HCT116 (cell line): Measurements from ENCODE around the gene TUT7. TPM values are rescaled to one million over a fixed set of nuclear protein-coding genes. Genes with fewer than 3 reads are reported as not detected.

ENCODE experiments used
- ATAC-seq: fragments of 200-7000 bp; cut with Tn5 transposase; 2 replicates; pipeline ENCODE4 v1.9.1; 2020; ENCODE audit warnings: mild to moderate bottlenecking, moderate library complexity
- BruUV-seq: library from RNA; stranded (reverse); fragments of 400-500 nt; replicated peaks from 2 replicates; lab custom pipeline; 2021; lab: Mats Ljungman, UMichigan
- CTCF ChIA-PET: fragments of 300-600 bp; sonication (Branson Sonifier 250); formaldehyde crosslinking; loops from one replicate; lab custom pipeline; 2021; ENCODE audit warnings: antibody characterized with exemption; lab: Charles Lee
- POLR2A ChIA-PET: fragments of 300-600, 350-600 bp; sonication (Branson Sonifier 250); formaldehyde crosslinking; loops from one replicate; lab custom pipeline; 2021; ENCODE audit warnings: antibody characterized with exemption; lab: Charles Lee
- RAD21 ChIA-PET, 2 experiments: fragments of 300-600 bp; sonication (Branson Sonifier 250); formaldehyde crosslinking; loops; one replicate each; lab custom pipeline; 2023; ENCODE audit warnings: low total read pairs in 2 of 2; ENCODE audit not compliant: uncharacterized antibody in 2 of 2, unreplicated experiment in 2 of 2, low non-redundant PET in 1 of 2; lab: Charles Lee
- DNase-seq: peaks from one replicate; pipeline ENCODE4 v3.0.0-alpha.2; 2010; ENCODE audit warnings: low read depth, low spot score
- H2AFZ ChIP-seq: fragments of 200-600 bp; shearing (Covaris generic), sonication (generic); 2 replicates; pipeline ENCODE4 v1.6.1; 2017; ENCODE audit warnings: low read depth, mixed run types, mixed read lengths, antibody characterized with exemption, low read length; ENCODE audit not compliant: poor library complexity, severe bottlenecking
- H3K27ac ChIP-seq: 2 replicates; pipeline ENCODE4 v1.5.1; 2012; ENCODE audit warnings: low read depth, low read length
- H3K27me3 ChIP-seq: fragments of 200-600 bp; sonication (generic); 2 replicates; pipeline ENCODE4 v1.6.1; 2016; ENCODE audit warnings: mixed run types, low read length, mixed read lengths; ENCODE audit not compliant: insufficient read depth
- H3K36me3 ChIP-seq, 2 experiments: fragments of 200-500 bp in 1 of 2; fragments of 200-600 bp in 1 of 2; sonication (Bioruptor generic) in 1 of 2; sonication (generic) in 1 of 2; 2 replicates each; pipeline versions ENCODE4 v1.5.1 to v1.6.1; 2014 to 2016; ENCODE audit warnings: low read length in 2 of 2, inconsistent platforms in 1 of 2, mixed read lengths in 1 of 2, mixed run types in 1 of 2; ENCODE audit not compliant: insufficient read depth in 2 of 2, control insufficient read depth in 1 of 2
- H3K4me1 ChIP-seq, 2 experiments: fragments of 200-600 bp in 1 of 2; sonication (generic) in 1 of 2; 2 replicates each; pipeline versions ENCODE4 v1.5.1 to v1.6.1; 2012 to 2017; ENCODE audit warnings: low read length in 2 of 2, inconsistent platforms in 1 of 2, mild to moderate bottlenecking in 1 of 2, mixed read lengths in 1 of 2, mixed run types in 1 of 2, moderate library complexity in 1 of 2; ENCODE audit not compliant: insufficient read depth in 2 of 2, control insufficient read depth in 1 of 2
- H3K4me2 ChIP-seq: fragments of 200-600 bp; sonication (generic); 2 replicates; pipeline ENCODE4 v1.6.1; 2017; ENCODE audit warnings: mixed run types, low read length, mixed read lengths
- H3K4me3 ChIP-seq, 2 experiments: fragments of 200-600 bp in 1 of 2; sonication (generic) in 1 of 2; replicated peaks in 1 of 2; 2 replicates each; pipeline ENCODE4 v1.5.1; 2011 to 2016; ENCODE audit warnings: low read length in 2 of 2, control low read depth in 1 of 2, low read depth in 1 of 2, mild to moderate bottlenecking in 1 of 2, mixed read lengths in 1 of 2, mixed run types in 1 of 2
- H3K79me2 ChIP-seq: fragments of 200-600 bp; sonication (generic); 2 replicates; pipeline ENCODE4 v1.6.1; 2017; ENCODE audit warnings: mild to moderate bottlenecking, mixed run types, low read length, moderate library complexity, mixed read lengths; ENCODE audit not compliant: insufficient read depth
- H3K9ac ChIP-seq: fragments of 200-600 bp; sonication (generic); 2 replicates; pipeline ENCODE4 v1.6.1; 2016; ENCODE audit warnings: low read length, mixed read lengths
- H3K9me2 ChIP-seq: fragments of 200-600 bp; sonication (generic), shearing (Covaris generic); 2 replicates; pipeline ENCODE4 v1.6.1; 2017; ENCODE audit warnings: mixed run types, mild to moderate bottlenecking, moderate library complexity; ENCODE audit not compliant: insufficient read depth
- H3K9me3 ChIP-seq, 2 experiments: fragments of 200-500 bp in 1 of 2; fragments of 200-600 bp in 1 of 2; sonication (Bioruptor generic) in 1 of 2; sonication (generic) in 1 of 2; 2 replicates each; pipeline ENCODE4 v1.6.1; 2014 to 2017; ENCODE audit warnings: low read length in 2 of 2, mixed read lengths in 2 of 2, inconsistent platforms in 1 of 2, low read depth in 1 of 2, mild to moderate bottlenecking in 1 of 2, mixed run types in 1 of 2, moderate library complexity in 1 of 2; ENCODE audit not compliant: control insufficient read depth in 1 of 2, insufficient read depth in 1 of 2
- H4K20me1 ChIP-seq: fragments of 200-600 bp; sonication (generic), shearing (Covaris generic); 2 replicates; pipeline ENCODE4 v1.6.1; 2017; ENCODE audit warnings: mixed run types, mild to moderate bottlenecking, moderate library complexity; ENCODE audit not compliant: insufficient read depth
- CEBPB ChIP-seq: IDR thresholded peaks from 2 replicates; pipeline ENCODE4 v1.6.1; 2012; ENCODE audit warnings: low read depth
- CTCF ChIP-seq, 3 experiments: fragments of 200-600 bp in 1 of 3; sonication (generic) in 1 of 3; IDR thresholded peaks in 2 of 3; conservative IDR thresholded peaks in 1 of 3; 2 replicates each; pipeline ENCODE4 v1.5.1; 2012 to 2017; ENCODE audit warnings: low read depth in 2 of 3, low read length in 2 of 3, antibody characterized with exemption in 1 of 3, borderline replicate concordance in 1 of 3, control low read depth in 1 of 3, mild to moderate bottlenecking in 1 of 3, mixed read lengths in 1 of 3, mixed run types in 1 of 3, moderate library complexity in 1 of 3; ENCODE audit not compliant: insufficient read depth in 1 of 3
- ELF1 ChIP-seq: IDR thresholded peaks from 2 replicates; pipeline ENCODE4 v1.6.1; 2012; ENCODE audit warnings: low read depth, borderline replicate concordance
- EZH2 ChIP-seq: fragments of 200-600 bp; sonication (generic); IDR thresholded peaks from 2 replicates; pipeline ENCODE4 v1.6.1; 2017; ENCODE audit warnings: antibody characterized with exemption, mixed run types
- JUND ChIP-seq: IDR thresholded peaks from 2 replicates; pipeline ENCODE4 v1.6.1; 2012
- POLR2A ChIP-seq: IDR thresholded peaks from 2 replicates; pipeline ENCODE4 v1.7.0; 2011; ENCODE audit warnings: borderline replicate concordance; ENCODE audit not compliant: insufficient read depth, insufficient read length; ENCODE audit errors: extremely low read depth
- REST ChIP-seq: IDR thresholded peaks from 2 replicates; pipeline ENCODE4 v1.6.1; 2012; ENCODE audit warnings: low read depth
- SIN3A ChIP-seq: IDR thresholded peaks from 2 replicates; pipeline ENCODE4 v1.6.1; 2012; ENCODE audit warnings: low read depth
- ZBTB33 ChIP-seq: IDR thresholded peaks from 2 replicates; pipeline ENCODE4 v1.6.1; 2011; ENCODE audit warnings: mild to moderate bottlenecking, low read length, moderate library complexity; ENCODE audit not compliant: insufficient replicate concordance; ENCODE audit errors: extremely low read depth
- intact Hi-C: fragments of 100-400 bp; cut with micrococcal nuclease; formaldehyde crosslinking; loops from 2 replicates; pipeline ENCODE4 v1.10.0; 2022
- total RNA-seq: library from RNA; stranded (reverse); gene quantifications from one replicate; pipeline ENCODE4 v1.2.1, GENCODE V29; 2021; ENCODE audit not compliant: unreplicated experiment

TUT7 gene
- total RNA-seq, 1 experiment from 2014 or later: 23.1 TPM

DNA sequence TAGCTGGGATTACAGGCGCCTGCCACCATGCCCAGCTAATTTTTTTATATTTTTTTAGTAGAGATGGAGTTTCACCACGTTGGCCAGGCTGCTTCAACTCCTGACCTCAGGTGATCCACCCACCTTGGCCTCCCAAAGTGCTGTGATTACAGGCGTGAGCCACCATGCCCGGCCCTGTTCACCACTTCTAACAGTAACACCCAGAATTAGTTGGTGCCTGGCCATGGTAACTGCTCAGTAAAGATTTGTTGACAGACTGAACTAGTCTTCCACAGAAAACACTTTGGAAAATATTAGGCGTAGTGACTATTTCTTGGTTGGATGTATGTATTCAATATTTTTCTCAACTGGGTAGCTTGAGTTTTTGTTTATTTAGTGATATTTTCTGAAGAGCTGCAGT lies 24.0 kb downstream of the TUT7 start:
- no TSS peak for BruUV-seq
- no peak overlapping the region for H3K9ac ChIP-seq
- no peaks in the 10 kb centered on the region for H3K9me3 ChIP-seq
- TF ChIP-seq ELF1 (no peak), SIN3A (no peak), JUND (no peak), CTCF (IDR thresholded peaks at IDR 0.05 in 2 of 3, conservative IDR thresholded peaks at IDR 0.05 in 1 of 3; ENCODE audit: borderline replicate concordance in 1 of 3, insufficient read depth in 1 of 3, low read depth in 2 of 3, low read length in 2 of 3) (no peak), EZH2 (no peak), REST (no peak), POLR2A (no peak), CEBPB (no peak), ZBTB33 (no peak)
- H3K36me3 ChIP-seq: peaks cover 26 to 31% of the 10 kb centered on the region in 2 experiments
- RAD21 ChIA-PET: no interaction called here
- H3K27ac ChIP-seq: no peak overlapping the region
- DNase-seq: no peak
- ATAC-seq: no peak
- CTCF ChIA-PET: no interaction called here
- no peaks in the 10 kb centered on the region for H3K9me2 ChIP-seq
- H3K4me3 ChIP-seq: no peak overlapping the region
- intact Hi-C loops: no loop called here
- H2AFZ ChIP-seq: no peak overlapping the region
- no peak overlapping the region for H3K4me2 ChIP-seq
- H3K27me3 ChIP-seq: no peaks in the 10 kb centered on the region
- no peaks in the 10 kb centered on the region for H3K79me2 ChIP-seq
- POLR2A ChIA-PET: no interaction called here
- no peaks in the 10 kb centered on the region for H3K4me1 ChIP-seq
- H4K20me1 ChIP-seq: no peaks in the 10 kb centered on the region
